GM23338 (cell line): ENCODE measurements around the gene GPHN.

Experiments used
- CTCF ChIP-seq, 2 experiments: fragments of 200-600 bp in 1 of 2; sonication (generic) in 1 of 2; conservative IDR thresholded peaks; 2 replicates each; pipeline versions ENCODE4 v1.5.1 to v1.6.1; 2016 to 2017; ENCODE audit warnings: antibody characterized with exemption in 2 of 2, low read depth in 2 of 2, mild to moderate bottlenecking in 2 of 2, moderate library complexity in 1 of 2
- EZH2phosphoT487 ChIP-seq: fragments of 200-600 bp; sonication (generic); IDR thresholded peaks from one replicate; pipeline ENCODE4 v1.8.1; 2018; ENCODE audit warnings: antibody characterized with exemption; ENCODE audit not compliant: unreplicated experiment

GRCh38 chr14:66650491-66650911 lies 142.6 kb downstream of the GPHN start:
- TF ChIP-seq EZH2phosphoT487, result no peak
- no peak for TF ChIP-seq CTCF (conservative IDR thresholded peaks at IDR 0.05; ENCODE audit: low read depth in 2 of 2)
